Colonic mucosa (tissue), 4 donors: ENCODE results near the gene SNCAIP. TPM values are rescaled to one million over a fixed set of nuclear protein-coding genes. Genes with fewer than 3 reads are reported as not detected.

Experiments used
- DNase-seq: peaks from one replicate; pipeline ENCODE4 v3.0.0-alpha.2; 2020
- H3K27ac ChIP-seq: fragments of 200-600 bp; one replicate; pipeline ENCODE4 v1.8.0; 2021
- H3K27me3 ChIP-seq: fragments of 200-600 bp; one replicate; pipeline ENCODE4 v1.8.0; 2021
- H3K36me3 ChIP-seq: fragments of 200-600 bp; one replicate; pipeline ENCODE4 v1.8.0; 2021
- H3K4me1 ChIP-seq: fragments of 200-600 bp; one replicate; pipeline ENCODE4 v1.8.0; 2021; ENCODE audit warnings: mild to moderate bottlenecking
- H3K4me3 ChIP-seq: fragments of 200-600 bp; one replicate; pipeline ENCODE4 v1.8.0; 2021
- H3K9ac ChIP-seq, 2 donors: one replicate each; pipeline ENCODE4 v1.7.0; 2013; ENCODE audit warnings: control low read depth in 2 of 2, low read depth in 2 of 2, low read length in 2 of 2
- H3K9me3 ChIP-seq: fragments of 200-600 bp; one replicate; pipeline ENCODE4 v1.8.0; 2021
- intact Hi-C: fragments of 100-400 bp; cut with DNase I; formaldehyde crosslinking; loops from one replicate; pipeline ENCODE4 v1.14.1; 2022
- total RNA-seq, 2 donors: library from RNA; stranded (reverse); fragmentation: NEBNext Ultra II Directional in 1 of 2; extraction: Animal tissue kit (Norgen Biotek cat#: 25700) in 1 of 2; gene quantifications; one replicate each; pipeline ENCODE4 v1.2.1, GENCODE V29; 2021
- TF ChIP-seq, protein P1 (sequence below): fragments of 200-600 bp; IDR thresholded peaks from one replicate; pipeline ENCODE4 v1.8.0; 2022; ENCODE audit warnings: antibody characterized with exemption, mild to moderate bottlenecking
- donor health status: healthy.
- donor health status: DM: no; HTN: no; CAD: no.
- donor health status: DM: no; HTN: no; CAD: no.

SNCAIP gene
- total RNA-seq, 2 donors from 2014 or later: 0.84 to 1.3 TPM

DNA sequence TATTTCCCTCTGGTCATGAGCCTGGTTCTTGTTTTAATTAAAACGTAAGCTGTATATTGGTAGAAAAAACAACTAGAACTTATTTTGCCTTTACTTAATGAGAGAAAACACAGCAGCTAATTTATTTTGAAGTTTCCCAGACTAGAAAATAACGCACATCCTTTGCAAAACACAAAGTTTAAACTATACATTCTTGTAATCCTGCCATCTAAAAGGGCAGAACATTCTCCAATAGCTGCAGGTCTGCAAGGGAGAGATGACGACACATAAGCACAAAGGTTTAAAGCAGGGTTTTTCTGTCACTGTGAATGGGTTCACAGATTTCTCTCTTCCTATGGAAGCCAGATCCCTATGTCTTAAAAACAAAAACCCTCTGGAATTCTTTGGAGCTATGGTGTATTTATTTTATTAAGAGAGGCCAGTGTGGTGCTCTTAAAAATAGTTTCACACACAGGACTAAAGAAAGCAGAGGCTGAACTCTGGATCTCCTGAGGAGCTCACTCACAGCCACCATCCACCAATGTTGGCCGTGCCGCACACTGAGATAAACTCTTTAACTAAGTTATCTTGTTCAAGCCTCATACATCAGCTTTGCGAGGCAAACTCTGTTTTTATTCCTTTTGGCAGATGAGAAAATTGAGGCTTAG is 82.4 kb downstream of the SNCAIP start:
- TF ChIP-seq, protein P1, sequence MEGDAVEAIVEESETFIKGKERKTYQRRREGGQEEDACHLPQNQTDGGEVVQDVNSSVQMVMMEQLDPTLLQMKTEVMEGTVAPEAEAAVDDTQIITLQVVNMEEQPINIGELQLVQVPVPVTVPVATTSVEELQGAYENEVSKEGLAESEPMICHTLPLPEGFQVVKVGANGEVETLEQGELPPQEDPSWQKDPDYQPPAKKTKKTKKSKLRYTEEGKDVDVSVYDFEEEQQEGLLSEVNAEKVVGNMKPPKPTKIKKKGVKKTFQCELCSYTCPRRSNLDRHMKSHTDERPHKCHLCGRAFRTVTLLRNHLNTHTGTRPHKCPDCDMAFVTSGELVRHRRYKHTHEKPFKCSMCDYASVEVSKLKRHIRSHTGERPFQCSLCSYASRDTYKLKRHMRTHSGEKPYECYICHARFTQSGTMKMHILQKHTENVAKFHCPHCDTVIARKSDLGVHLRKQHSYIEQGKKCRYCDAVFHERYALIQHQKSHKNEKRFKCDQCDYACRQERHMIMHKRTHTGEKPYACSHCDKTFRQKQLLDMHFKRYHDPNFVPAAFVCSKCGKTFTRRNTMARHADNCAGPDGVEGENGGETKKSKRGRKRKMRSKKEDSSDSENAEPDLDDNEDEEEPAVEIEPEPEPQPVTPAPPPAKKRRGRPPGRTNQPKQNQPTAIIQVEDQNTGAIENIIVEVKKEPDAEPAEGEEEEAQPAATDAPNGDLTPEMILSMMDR: no peak
- no peak overlapping the region for H3K4me3 ChIP-seq
- H3K9ac ChIP-seq: no peak overlapping the region
- no peak overlapping the region for H3K27ac ChIP-seq
- intact Hi-C loops: no loop called here
- no peak for DNase-seq
- H3K36me3 ChIP-seq: no peaks in the 10 kb centered on the region
- H3K9me3 ChIP-seq: no peaks in the 10 kb centered on the region
- H3K27me3 ChIP-seq: no peaks in the 10 kb centered on the region
- no peaks in the 10 kb centered on the region for H3K4me1 ChIP-seq

DNA sequence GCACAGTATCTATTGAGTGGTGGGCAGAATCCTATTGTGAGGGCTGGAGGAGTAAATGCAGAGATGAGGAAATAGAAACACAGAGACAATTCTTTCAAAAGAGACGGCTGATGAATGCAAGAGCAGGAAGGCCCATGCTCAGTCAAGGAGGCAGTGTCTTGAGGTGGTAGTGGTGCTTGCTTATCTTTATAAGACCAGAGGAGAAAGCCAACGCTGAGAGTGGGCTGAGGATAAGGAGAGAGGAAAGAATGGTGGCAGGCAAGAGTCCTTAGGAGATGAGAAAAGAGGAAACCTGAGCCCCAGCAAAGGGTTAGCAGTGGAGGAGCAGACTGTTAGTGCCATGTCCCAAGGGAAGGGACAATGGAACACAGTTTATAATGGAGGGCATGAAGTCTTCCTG is 86.0 kb downstream of the SNCAIP start:
- Histone ChIP-seq H3K4me3 (no peak overlapping the region), H3K9ac (no peak overlapping the region), H3K27me3 (no peaks in the 10 kb centered on the region), H3K9me3 (no peaks in the 10 kb centered on the region), H3K27ac (no peak overlapping the region), H3K4me1 (no peaks in the 10 kb centered on the region), H3K36me3 (no peaks in the 10 kb centered on the region)
- intact Hi-C loops: no loop called here
- no peak for DNase-seq
- TF ChIP-seq, protein P1: no peak

DNA sequence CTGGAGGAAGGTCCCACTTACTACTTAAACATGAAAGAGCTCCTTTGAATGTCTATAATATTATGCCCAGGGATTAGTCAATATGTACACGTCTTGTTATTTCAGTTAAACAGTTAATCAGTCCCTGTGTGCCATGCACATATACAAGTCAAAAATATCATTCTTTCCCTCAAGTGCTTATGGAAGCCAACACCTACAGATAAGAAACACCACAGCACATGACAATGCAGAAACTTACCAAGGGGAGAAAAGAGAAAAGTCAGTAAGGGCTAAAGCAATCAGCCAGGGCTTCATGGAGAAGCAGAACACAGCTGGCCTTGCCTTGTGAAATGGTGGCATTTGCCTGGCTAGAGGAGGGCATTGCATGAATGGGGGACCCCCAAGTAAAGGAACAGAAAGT is 88.3 kb downstream of the SNCAIP start:
- intact Hi-C loops: no loop called here
- no peaks in the 10 kb centered on the region for H3K4me1 ChIP-seq

DNA sequence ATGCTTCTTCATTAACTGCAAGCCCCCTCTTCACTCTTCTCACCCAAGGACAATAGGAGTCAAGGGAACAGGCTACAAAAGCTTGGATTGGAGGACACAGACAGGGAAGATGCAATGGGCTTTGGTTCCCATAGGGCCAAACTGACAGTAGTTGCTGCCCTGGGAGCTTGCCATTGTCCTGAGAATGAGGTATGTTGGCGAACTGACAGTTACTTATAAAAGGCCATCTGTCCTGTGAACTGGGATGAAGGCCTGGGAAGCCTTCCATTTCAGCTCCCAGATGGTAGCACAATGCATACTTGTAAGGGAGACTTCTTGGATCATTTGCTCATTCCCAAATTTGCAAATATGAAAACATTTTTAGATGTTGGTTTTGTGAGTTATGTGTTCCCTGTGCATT is 88.9 kb downstream of the SNCAIP start:
- Histone ChIP-seq H3K9ac (no peak overlapping the region), H3K36me3 (no peaks in the 10 kb centered on the region), H3K4me1 (no peaks in the 10 kb centered on the region), H3K27ac (no peak overlapping the region), H3K27me3 (no peaks in the 10 kb centered on the region), H3K9me3 (no peaks in the 10 kb centered on the region), H3K4me3 (no peak overlapping the region)
- intact Hi-C loops: no loop called here
- TF ChIP-seq, protein P1: no peak
- no peak for DNase-seq

More for the DNA sequence above, 88.3 kb downstream of the SNCAIP start:
- Histone ChIP-seq H3K27ac (no peak overlapping the region), H3K27me3 (no peaks in the 10 kb centered on the region), H3K9ac (no peak overlapping the region), H3K36me3 (no peaks in the 10 kb centered on the region), H3K4me3 (no peak overlapping the region), H3K9me3 (no peaks in the 10 kb centered on the region)
- TF ChIP-seq, protein P1: no peak
- DNase-seq: no peak

DNA sequence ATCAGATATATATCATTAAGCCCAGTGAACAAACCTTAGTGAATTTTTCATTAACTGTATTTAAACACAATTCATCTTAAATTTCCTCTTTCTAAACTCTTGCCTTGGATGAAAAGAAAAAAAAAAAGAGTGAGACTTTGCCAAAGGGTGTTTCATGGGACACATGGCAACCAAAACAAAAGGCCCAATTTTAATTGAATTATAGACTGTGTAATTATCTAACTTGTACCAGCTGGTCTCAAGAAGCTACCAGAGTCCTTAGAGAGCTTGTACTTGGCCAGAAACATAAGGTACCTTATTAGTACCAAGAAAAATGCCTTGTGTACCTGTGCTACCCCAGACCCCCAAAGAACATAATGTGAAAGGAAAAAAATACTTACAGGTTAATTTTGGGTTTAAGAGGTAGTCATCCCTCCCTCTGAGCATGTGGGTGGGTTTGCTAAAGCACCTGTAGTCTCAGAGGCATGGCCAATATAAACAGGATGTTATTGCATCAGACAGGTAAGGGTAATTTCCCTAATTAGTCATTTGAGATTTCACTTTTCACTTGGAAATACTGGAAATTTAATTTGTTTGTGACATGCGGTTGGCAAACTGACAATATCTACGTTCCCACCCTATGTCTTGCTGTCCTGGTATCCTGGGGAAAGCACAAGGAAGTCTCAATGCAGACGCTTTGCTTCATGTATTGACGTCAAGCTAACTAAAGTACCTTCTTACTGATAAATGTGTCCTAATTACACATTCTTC is 90.1 kb downstream of the SNCAIP start:
- TF ChIP-seq, protein P1: no peak
- no peaks in the 10 kb centered on the region for H3K36me3 ChIP-seq
- DNase-seq: no peak
- H3K9ac ChIP-seq: no peak overlapping the region
- H3K27me3 ChIP-seq: no peaks in the 10 kb centered on the region
- intact Hi-C loops: no loop called here
- no peak overlapping the region for H3K27ac ChIP-seq
- no peaks in the 10 kb centered on the region for H3K9me3 ChIP-seq
- no peaks in the 10 kb centered on the region for H3K4me1 ChIP-seq
- no peak overlapping the region for H3K4me3 ChIP-seq
